CD4-positive, alpha-beta memory T cell (primary cell): ENCODE data around the gene GNS. TPM values are rescaled to one million over a fixed set of nuclear protein-coding genes. Genes with fewer than 3 reads are reported as not detected.
A peak's percentile ranks its signal among the peaks of the same experiment; 100 is the strongest.

Experiments used
- CTCF ChIA-PET: fragments of 350-600 bp; sonication (Branson Sonifier 250); formaldehyde crosslinking; loops from one replicate; lab custom pipeline; 2021; ENCODE audit warnings: inconsistent platforms; ENCODE audit not compliant: partially characterized antibody; lab: Charles Lee
- POLR2A ChIA-PET: fragments of 350-600 bp; sonication (Branson Sonifier 250); formaldehyde crosslinking; loops from one replicate; lab custom pipeline; 2021; ENCODE audit not compliant: partially characterized antibody; lab: Charles Lee
- DNase-seq, 5 donors: peaks; one replicate each; pipeline versions ENCODE4 v3.0.0 to v3.0.0-alpha.2; 2020 to 2022; ENCODE audit warnings: mixed read lengths in 1 of 5
- H3K27ac ChIP-seq: one replicate; pipeline ENCODE4 v1.7.0; 2013; ENCODE audit warnings: low read depth, low read length
- H3K27me3 ChIP-seq: 2 replicates; pipeline ENCODE4 v1.7.0; 2013; ENCODE audit warnings: mild to moderate bottlenecking, low read length, moderate library complexity; ENCODE audit not compliant: insufficient read depth
- H3K36me3 ChIP-seq: 2 replicates; pipeline ENCODE4 v1.7.0; 2013; ENCODE audit warnings: mild to moderate bottlenecking, low read length, moderate library complexity; ENCODE audit not compliant: insufficient read depth
- H3K4me1 ChIP-seq: 2 replicates; pipeline ENCODE4 v1.7.0; 2013; ENCODE audit warnings: mild to moderate bottlenecking, low read length, moderate library complexity; ENCODE audit not compliant: insufficient read depth
- H3K4me3 ChIP-seq, 2 donors: one replicate each; pipeline ENCODE4 v1.7.0; 2013; ENCODE audit warnings: low read length in 2 of 2, mild to moderate bottlenecking in 1 of 2
- H3K9me3 ChIP-seq, 2 donors: one replicate each; pipeline ENCODE4 v1.7.0; 2013; ENCODE audit warnings: low read length in 2 of 2, control low read depth in 1 of 2; ENCODE audit not compliant: control insufficient read depth in 1 of 2
- H3K27ac Mint-ChIP-seq, 7 donors: one replicate each; pipeline ENCODE4 v1.8.0; 2020 to 2021; ENCODE audit warnings: mixed read lengths in 7 of 7, mild to moderate bottlenecking in 6 of 7, inconsistent platforms in 3 of 7, moderate library complexity in 3 of 7
- H3K27me3 Mint-ChIP-seq, 2 donors: one replicate each; pipeline ENCODE4 v1.8.0; 2020 to 2021; ENCODE audit warnings: mixed read lengths in 2 of 2
- H3K36me3 Mint-ChIP-seq, 2 donors: one replicate each; pipeline ENCODE4 v1.8.0; 2020 to 2021; ENCODE audit warnings: mixed read lengths in 2 of 2, inconsistent platforms in 1 of 2, mild to moderate bottlenecking in 1 of 2
- H3K4me1 Mint-ChIP-seq, 4 donors: one replicate each; pipeline ENCODE4 v1.8.0; 2020 to 2021; ENCODE audit warnings: mixed read lengths in 4 of 4, mild to moderate bottlenecking in 1 of 4
- H3K4me3 Mint-ChIP-seq, 8 donors: one replicate each; pipeline ENCODE4 v1.8.0; 2020 to 2021; ENCODE audit warnings: mixed read lengths in 8 of 8, mild to moderate bottlenecking in 7 of 8, moderate library complexity in 6 of 8, inconsistent platforms in 3 of 8
- H3K9me3 Mint-ChIP-seq, 8 donors: one replicate each; pipeline ENCODE4 v1.8.0; 2020 to 2021; ENCODE audit warnings: mixed read lengths in 8 of 8, mild to moderate bottlenecking in 5 of 8, inconsistent platforms in 3 of 8, moderate library complexity in 1 of 8
- intact Hi-C: fragments of 100-400 bp; cut with micrococcal nuclease; formaldehyde crosslinking; loops from one replicate; pipeline ENCODE4 v1.15.1; 2023
- polyA plus RNA-seq, 2 donors: library from polyadenylated mRNA; unstranded; fragments of 300-500 nt; fragmentation: Illumina TruSeq; gene quantifications; one replicate each; pipeline ENCODE4 v1.2.3, GENCODE V29; 2021
- total RNA-seq, 2 experiments: library from RNA; stranded (reverse); gene quantifications; one replicate each; pipeline ENCODE4 v1.2.3, GENCODE V29; 2021

The GNS gene
- total and polyA plus RNA-seq, 4 experiments from 2014 or later: 34.2 to 77.0 (median 35.9) TPM

DNA sequence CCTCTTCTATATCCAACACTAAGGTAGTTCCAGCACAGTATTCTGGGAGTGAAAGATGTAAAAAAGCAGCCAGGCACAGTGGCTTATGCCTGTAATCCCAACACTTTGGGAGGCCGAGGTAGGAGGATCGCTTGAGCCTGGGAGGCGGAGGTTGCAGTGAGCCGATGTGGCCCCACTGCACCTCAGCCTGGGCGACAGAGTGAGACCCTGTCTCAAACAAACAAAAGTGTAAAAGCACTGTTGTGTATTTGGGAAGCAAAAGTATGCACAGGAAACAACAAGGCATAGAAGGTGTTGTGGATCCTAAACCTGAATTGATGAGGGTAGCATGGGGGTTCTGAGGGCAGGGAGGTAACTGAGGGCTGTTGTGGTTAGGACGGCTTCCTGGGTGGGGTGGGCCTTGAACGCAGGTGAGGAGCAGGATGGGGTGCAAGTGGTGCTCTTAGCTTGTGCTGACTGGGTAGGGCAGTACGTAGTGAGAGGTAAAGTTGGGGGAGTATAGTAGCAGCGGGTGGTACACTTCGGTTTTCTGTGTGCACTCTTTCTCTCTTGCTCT, 84.8 kb downstream of the GNS start:
- Histone ChIP-seq H3K27ac (peak overlapping the region; percentile 70), H3K36me3 (no peaks in the 10 kb centered on the region), H3K9me3 (no peaks in the 10 kb centered on the region), H3K27me3 (no peaks in the 10 kb centered on the region), H3K4me3 (no peak overlapping the region), H3K4me1 (peaks cover 99% of the 10 kb centered on the region)
- POLR2A ChIA-PET: interaction anchor here (0.7 to 15.6 kb wide), 10 partner anchors 9 to 76 kb away, joined by 3 to 405 read pairs (median 6); partner anchors contain the start of gene RASSF3
- DNase-seq: peak; percentile 78 to 87 (median 84)
- intact Hi-C loops: loop anchor here (1.0 kb wide), 1 partner anchor 10 kb away; no protein-coding TSS in a partner anchor
- CTCF ChIA-PET: interaction anchor here (1.0 to 3.4 kb wide), 8 partner anchors 9 to 125 kb away, joined by 3 to 22 read pairs (median 10); no protein-coding TSS in a partner anchor
- Mint-ChIP-seq H3K27ac (peak overlapping the region; percentile 93 to 97 (median 96)), H3K4me3 (peak overlapping the region; percentile 66 to 94 (median 80)), H3K27me3 (no peaks in the 10 kb centered on the region), H3K4me1 (peaks cover 68 to 98% (median 84%) of the 10 kb centered on the region in 4 donors), H3K36me3 (peaks cover 10 to 38% of the 10 kb centered on the region in 2 donors), H3K9me3 (peaks cover 0 to 5% (median 0%) of the 10 kb centered on the region in 8 donors)

DNA sequence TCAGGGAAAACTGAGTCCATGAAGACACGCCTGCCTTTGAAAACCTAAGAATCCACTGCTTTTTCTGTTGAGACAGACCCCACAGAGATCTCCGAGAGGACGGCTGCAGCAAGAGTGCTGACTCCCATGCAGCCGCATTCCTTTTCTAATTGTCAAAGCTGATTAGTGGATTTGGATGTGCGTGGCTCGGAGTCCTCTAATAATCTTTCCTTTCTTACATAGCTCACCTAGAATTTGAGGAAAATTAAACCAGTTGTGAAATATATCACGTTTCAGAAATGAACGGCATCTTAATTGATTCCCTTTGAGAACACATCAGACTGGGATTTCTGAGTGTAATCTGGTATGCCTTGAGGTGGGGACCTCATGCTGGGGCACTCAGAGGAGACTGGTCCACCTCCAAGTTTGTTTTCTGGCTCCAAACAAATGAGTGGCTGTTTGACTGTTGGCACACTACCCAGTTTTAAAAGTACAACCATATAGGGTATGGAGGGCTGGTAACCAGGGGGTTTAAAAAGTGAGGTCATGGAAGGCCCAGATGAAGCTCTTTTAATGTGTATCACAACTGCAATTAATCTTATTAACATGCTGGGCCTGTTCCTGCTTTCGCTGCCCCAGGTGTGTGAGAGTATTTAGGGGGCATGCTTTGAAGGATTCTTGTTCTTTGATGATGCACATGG, 85.6 kb downstream of the GNS start:
- H3K27ac ChIP-seq: peak overlapping the region; percentile 70
- DNase-seq: peak in 1 of 5 donors; percentile 41
- POLR2A ChIA-PET: interaction anchor here (1.0 to 15.6 kb wide), 7 partner anchors 8 to 61 kb away, joined by 3 to 405 read pairs (median 89); partner anchors contain the start of gene RASSF3
- no peaks in the 10 kb centered on the region for H3K27me3 ChIP-seq
- no peaks in the 10 kb centered on the region for H3K27me3 Mint-ChIP-seq
- H3K4me3 ChIP-seq: peak overlapping the region in 1 of 2 donors; percentile 36
- intact Hi-C loops: loop anchor here (1.0 to 2.0 kb wide), 3 partner anchors 8 to 17 kb away; no protein-coding TSS in a partner anchor
- peaks cover 0 to 5% (median 0%) of the 10 kb centered on the region in 8 donors for H3K9me3 Mint-ChIP-seq
- peaks cover 10 to 38% of the 10 kb centered on the region in 2 donors for H3K36me3 Mint-ChIP-seq
- H3K4me3 Mint-ChIP-seq: peak overlapping the region; percentile 61 to 94 (median 80)
- H3K4me1 ChIP-seq: peaks cover 99% of the 10 kb centered on the region
- H3K4me1 Mint-ChIP-seq: peaks cover 70 to 98% (median 85%) of the 10 kb centered on the region in 4 donors
- CTCF ChIA-PET: interaction anchor here (1.0 to 3.4 kb wide), 8 partner anchors 10 to 124 kb away, joined by 3 to 22 read pairs (median 10); no protein-coding TSS in a partner anchor
- H3K36me3 ChIP-seq: no peaks in the 10 kb centered on the region
- peak overlapping the region; percentile 93 to 97 (median 96) for H3K27ac Mint-ChIP-seq
- no peaks in the 10 kb centered on the region for H3K9me3 ChIP-seq

DNA sequence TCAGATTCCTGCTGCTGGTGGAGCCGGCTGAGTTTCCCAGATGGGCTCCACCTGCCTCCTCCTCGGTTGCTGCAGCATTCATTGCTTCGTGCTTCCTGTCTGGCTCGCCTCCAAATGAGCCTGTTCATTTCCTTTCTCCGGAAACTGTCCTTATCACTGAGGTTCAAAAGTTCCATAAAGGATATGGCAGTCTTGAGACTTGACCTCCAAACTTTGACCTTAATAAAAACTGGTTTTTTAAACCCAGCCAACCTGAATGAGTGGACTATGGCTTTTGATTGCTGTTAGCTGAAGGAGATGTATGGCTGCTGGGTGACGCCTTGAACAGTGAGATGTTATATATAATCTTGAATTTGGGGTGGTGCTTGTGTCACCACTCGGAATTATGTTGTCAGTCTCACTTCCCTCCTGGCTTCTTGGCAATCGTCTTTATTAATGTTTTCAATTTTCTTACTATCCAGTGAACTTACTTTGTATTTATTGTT, 86.2 kb downstream of the GNS start:
- no peaks in the 10 kb centered on the region for H3K27me3 Mint-ChIP-seq

GRCh38 chr12:64671681-64672080, 87.5 kb downstream of the GNS start:
- no peak for DNase-seq
- no peaks in the 10 kb centered on the region for H3K27me3 Mint-ChIP-seq
- no peaks in the 10 kb centered on the region for H3K36me3 ChIP-seq
- H3K9me3 Mint-ChIP-seq: peaks cover 0 to 5% (median 0%) of the 10 kb centered on the region in 8 donors
- intact Hi-C loops: loop anchor here (2.0 kb wide), 1 partner anchor 15 kb away; no protein-coding TSS in a partner anchor
- peak overlapping the region; percentile 64 to 94 (median 92) for H3K4me3 Mint-ChIP-seq
- peak overlapping the region; percentile 77 for H3K27ac ChIP-seq
- H3K4me3 ChIP-seq: no peak overlapping the region
- H3K9me3 ChIP-seq: no peaks in the 10 kb centered on the region
- H3K27ac Mint-ChIP-seq: peak overlapping the region; percentile 92 to 98 (median 97)
- peaks cover 69 to 98% (median 83%) of the 10 kb centered on the region in 4 donors for H3K4me1 Mint-ChIP-seq
- peaks cover 12 to 23% of the 10 kb centered on the region in 2 donors for H3K36me3 Mint-ChIP-seq
- ChIA-PET CTCF (interaction anchor here (2.8 to 3.4 kb wide), 2 partner anchors 12 to 24 kb away, joined by 12 to 22 read pairs; no protein-coding TSS in a partner anchor), POLR2A (interaction anchor here (0.8 to 15.6 kb wide), 6 partner anchors 9 to 59 kb away, joined by 3 to 334 read pairs (median 48); partner anchors contain the start of gene RASSF3)
- H3K4me1 ChIP-seq: peaks cover 99% of the 10 kb centered on the region
- no peaks in the 10 kb centered on the region for H3K27me3 ChIP-seq

More for the DNA sequence above, 86.2 kb downstream of the GNS start:
- DNase-seq: peak in 1 of 5 donors; percentile 71
- no peaks in the 10 kb centered on the region for H3K36me3 ChIP-seq
- no peaks in the 10 kb centered on the region for H3K9me3 ChIP-seq
- peak overlapping the region in 1 of 2 donors; percentile 36 for H3K4me3 ChIP-seq
- intact Hi-C loops: loop anchor here (1.0 to 2.0 kb wide), 2 partner anchors 8 to 16 kb away; no protein-coding TSS in a partner anchor
- Mint-ChIP-seq H3K4me3 (peak overlapping the region; percentile 66 to 94 (median 80)), H3K9me3 (peaks cover 0 to 5% (median 0%) of the 10 kb centered on the region in 8 donors), H3K27ac (peak overlapping the region; percentile 93 to 97 (median 96)), H3K36me3 (peaks cover 12 to 34% of the 10 kb centered on the region in 2 donors), H3K4me1 (peaks cover 69 to 98% (median 84%) of the 10 kb centered on the region in 4 donors)
- ChIA-PET CTCF (interaction anchor here (1.4 to 3.4 kb wide), 6 partner anchors 11 to 124 kb away, joined by 4 to 22 read pairs (median 12); no protein-coding TSS in a partner anchor), POLR2A (interaction anchor here (1.2 to 15.6 kb wide), 6 partner anchors 8 to 60 kb away, joined by 3 to 405 read pairs (median 160); partner anchors contain the start of gene RASSF3)
- H3K27me3 ChIP-seq: no peaks in the 10 kb centered on the region
- H3K4me1 ChIP-seq: peaks cover 99% of the 10 kb centered on the region
- H3K27ac ChIP-seq: peak overlapping the region; percentile 70

DNA sequence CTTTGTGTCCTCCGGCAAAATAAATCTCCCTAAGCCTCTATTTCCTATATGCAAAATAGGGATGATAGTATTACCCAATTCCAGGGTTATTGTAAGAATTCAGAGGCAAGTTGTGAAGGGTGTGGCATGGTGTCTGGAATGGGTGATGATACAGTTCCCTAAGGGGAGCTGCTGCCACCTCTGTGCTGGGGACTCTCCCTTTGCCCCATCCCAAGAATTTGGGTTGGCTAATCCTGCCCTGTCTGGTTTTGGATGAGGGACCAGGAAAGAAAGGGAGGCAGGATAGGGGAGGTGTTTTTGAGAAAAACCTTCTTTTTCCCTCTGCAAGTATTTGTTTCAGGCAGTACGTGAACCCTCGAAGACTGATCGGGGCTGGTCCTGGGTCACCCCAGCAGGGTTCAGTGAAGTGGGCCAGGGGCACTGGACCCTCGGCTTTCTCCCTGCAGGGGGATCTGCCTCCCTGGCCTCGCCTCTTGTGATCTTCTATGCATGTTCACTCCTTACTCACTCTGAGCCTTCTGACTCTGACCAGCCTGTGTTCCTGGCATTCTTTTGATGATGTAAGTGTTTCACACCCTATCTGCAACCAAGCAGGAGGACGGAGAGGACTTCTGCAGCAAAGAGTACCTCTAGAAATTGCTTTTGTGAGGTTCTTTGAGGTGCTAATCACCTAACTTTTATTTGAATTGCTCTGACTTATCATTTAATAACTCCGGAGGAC, 88.1 kb downstream of the GNS start:
- Mint-ChIP-seq H3K4me1 (peaks cover 74 to 98% (median 85%) of the 10 kb centered on the region in 4 donors), H3K27ac (peak overlapping the region; percentile 92 to 99 (median 98)), H3K4me3 (peak overlapping the region; percentile 88 to 96 (median 92)), H3K9me3 (peaks cover 0 to 5% (median 0%) of the 10 kb centered on the region in 8 donors), H3K36me3 (peaks cover 12 to 23% of the 10 kb centered on the region in 2 donors), H3K27me3 (no peaks in the 10 kb centered on the region)
- H3K4me3 ChIP-seq: peak overlapping the region in 1 of 2 donors; percentile 34
- peak in 1 of 5 donors; percentile 66 for DNase-seq
- no peaks in the 10 kb centered on the region for H3K36me3 ChIP-seq
- peak overlapping the region; percentile 77 for H3K27ac ChIP-seq
- intact Hi-C loops: no loop called here
- no peaks in the 10 kb centered on the region for H3K27me3 ChIP-seq
- ChIA-PET CTCF (interaction anchor here (0.9 to 4.3 kb wide), 3 partner anchors 18 to 96 kb away, joined by 3 to 44 read pairs (median 14); no protein-coding TSS in a partner anchor), POLR2A (interaction anchor here (1.5 to 15.6 kb wide), 7 partner anchors 9 to 59 kb away, joined by 8 to 405 read pairs (median 139); partner anchors contain the start of gene RASSF3)
- H3K4me1 ChIP-seq: peaks cover 99% of the 10 kb centered on the region
- H3K9me3 ChIP-seq: no peaks in the 10 kb centered on the region

GRCh38 chr12:64670019-64670418, 89.2 kb downstream of the GNS start:
- Mint-ChIP-seq H3K27me3 (no peaks in the 10 kb centered on the region), H3K9me3 (peaks cover 0 to 5% (median 0%) of the 10 kb centered on the region in 8 donors), H3K4me1 (peaks cover 78 to 98% (median 87%) of the 10 kb centered on the region in 4 donors), H3K36me3 (peaks cover 12 to 23% of the 10 kb centered on the region in 2 donors), H3K27ac (peak overlapping the region; percentile 92 to 99 (median 98)), H3K4me3 (peak overlapping the region; percentile 88 to 96 (median 92))
- Histone ChIP-seq H3K27me3 (no peaks in the 10 kb centered on the region), H3K36me3 (no peaks in the 10 kb centered on the region), H3K4me3 (peak overlapping the region; percentile 48 to 61), H3K27ac (peak overlapping the region; percentile 77), H3K9me3 (no peaks in the 10 kb centered on the region), H3K4me1 (peaks cover 99% of the 10 kb centered on the region)
- DNase-seq: peak in 2 of 5 donors; percentile 41 to 62
- POLR2A ChIA-PET: interaction anchor here (0.6 to 12.2 kb wide), 21 partner anchors 10 to 1460 kb away, joined by 3 to 405 read pairs (median 6); partner anchors contain the start of gene RASSF3
- intact Hi-C loops: no loop called here
- CTCF ChIA-PET: interaction anchor here (0.6 to 4.3 kb wide), 15 partner anchors 11 to 120 kb away, joined by 3 to 85 read pairs (median 6); no protein-coding TSS in a partner anchor
